Thyroid gland (tissue), 4 donors: Measurements from ENCODE around the gene DDX59.

ENCODE experiments used
- CTCF ChIP-seq, 6 experiments: fragments of 200-600 bp in 3 of 6; fragments of 450-650 bp in 3 of 6; sonication (generic) in 3 of 6; IDR thresholded peaks; one replicate each; pipeline ENCODE4 v1.5.1; 2016 to 2019; ENCODE audit warnings: antibody characterized with exemption in 6 of 6, mild to moderate bottlenecking in 2 of 6, inconsistent platforms in 1 of 6, moderate library complexity in 1 of 6
- POLR2A ChIP-seq, 2 donors: fragments of 450-650 bp; IDR thresholded peaks; one replicate each; pipeline ENCODE4 v1.6.1; 2017; ENCODE audit warnings: antibody characterized with exemption in 2 of 2, mild to moderate bottlenecking in 2 of 2, moderate library complexity in 1 of 2

- no peak for TF ChIP-seq CTCF (IDR thresholded peaks at IDR 0.05)
- TF ChIP-seq POLR2A (IDR thresholded peaks at IDR 0.05) = no peak
These were observed 23.2 kb downstream of the DDX59 start for GRCh38 chr1:200646515-200646914.
